Dermis blood vessel endothelial cell (primary cell): ENCODE measurements around the gene TLCD3B. TPM values are rescaled to one million over a fixed set of nuclear protein-coding genes. Genes with fewer than 3 reads are reported as not detected.
A peak's percentile ranks its signal among the peaks of the same experiment; 100 is the strongest.

Source experiments
- DNase-seq: peaks from one replicate; pipeline ENCODE4 v3.0.0; 2010
- total RNA-seq: library from RNA; depleted of rRNA; stranded (reverse); fragments of >200 nt; gene quantifications from 2 replicates; pipeline ENCODE4 v1.2.3, GENCODE V29; 2014

Gene TLCD3B
- 0.47 TPM in 1 of 2 replicates, not detected in the other for total RNA-seq

GRCh38 chr16:30030841-30031413 lies at the start of gene TLCD3B:
Gene TLCD3B (minus strand): TSS chr16:30031271. CDS start chr16:30030527, 744 bp downstream.
- no peak for DNase-seq

- no peak for DNase-seq
Observed at GRCh38 chr16:30079480-30079879, 48.4 kb upstream of the TLCD3B start.

- DNase-seq: no peak
Observed at GRCh38 chr16:30078744-30079143, 47.7 kb upstream of the TLCD3B start.

GRCh38 chr16:30077656-30078055 lies 46.6 kb upstream of the TLCD3B start:
- peak; percentile 32 for DNase-seq

- DNase-seq: peak; percentile 39
Observed at GRCh38 chr16:30076276-30076791, 45.3 kb upstream of the TLCD3B start.

GRCh38 chr16:30075503-30076275 lies 44.6 kb upstream of the TLCD3B start, which contains the start of gene PPP4C:
Gene PPP4C (plus strand): TSS chr16:30075994. CDS start chr16:30076378, 384 bp downstream.
- DNase-seq: peak; percentile 93

- no peak for DNase-seq
Observed at GRCh38 chr16:30070490-30070889, 39.4 kb upstream of the TLCD3B start.

- DNase-seq: no peak
Observed at GRCh38 chr16:30069611-30070462, 38.8 kb upstream of the TLCD3B start.

- DNase-seq: peak; percentile 65
Observed at GRCh38 chr16:30068750-30069610, 37.9 kb upstream of the TLCD3B start.

GRCh38 chr16:30068333-30068732 lies 37.3 kb upstream of the TLCD3B start:
- DNase-seq: no peak

- no peak for DNase-seq
Observed at GRCh38 chr16:30067584-30067916, 36.5 kb upstream of the TLCD3B start.

- peak; percentile 16 for DNase-seq
Observed at GRCh38 chr16:30066761-30067583, 35.9 kb upstream of the TLCD3B start.

GRCh38 chr16:30065943-30066760 lies 35.1 kb upstream of the TLCD3B start:
- peak; percentile 71 for DNase-seq

GRCh38 chr16:30065102-30065942 lies 34.3 kb upstream of the TLCD3B start, which contains the start of gene ALDOA:
Gene ALDOA (plus strand): TSS chr16:30065760. CDS start chr16:30066898, 1,138 bp downstream.
- DNase-seq: peak; percentile 99

GRCh38 chr16:30064729-30065101 lies 33.6 kb upstream of the TLCD3B start:
- no peak for DNase-seq

- peak; percentile 55 for DNase-seq
Observed at GRCh38 chr16:30063893-30064728, 33.0 kb upstream of the TLCD3B start.

- no peak for DNase-seq
Observed at GRCh38 chr16:30063278-30063892, 32.3 kb upstream of the TLCD3B start.
